HG03159 (cell line): Measurements from ENCODE around the gene FAM114A1.

Experiments used
- ATAC-seq: cut with Tn5 transposase; IDR thresholded peaks from one replicate; pipeline ENCODE4 v1.9.1; 2021; ENCODE audit warnings: mild to moderate bottlenecking, moderate library complexity; ENCODE audit not compliant: unreplicated experiment

Gene FAM114A1

GRCh38 chr4:38867478-38868058 is at the start of gene FAM114A1:
FAM114A1 (plus strand) TSS chr4:38867806; CDS start chr4:38878079, 10,273 bp downstream.
- peak; percentile 72 for ATAC-seq

- no peak for ATAC-seq
Measured at GRCh38 chr4:38818441-38818976, 49.1 kb upstream of the FAM114A1 start.

GRCh38 chr4:38819569-38819968 is 48.0 kb upstream of the FAM114A1 start:
- no peak for ATAC-seq

DNA sequence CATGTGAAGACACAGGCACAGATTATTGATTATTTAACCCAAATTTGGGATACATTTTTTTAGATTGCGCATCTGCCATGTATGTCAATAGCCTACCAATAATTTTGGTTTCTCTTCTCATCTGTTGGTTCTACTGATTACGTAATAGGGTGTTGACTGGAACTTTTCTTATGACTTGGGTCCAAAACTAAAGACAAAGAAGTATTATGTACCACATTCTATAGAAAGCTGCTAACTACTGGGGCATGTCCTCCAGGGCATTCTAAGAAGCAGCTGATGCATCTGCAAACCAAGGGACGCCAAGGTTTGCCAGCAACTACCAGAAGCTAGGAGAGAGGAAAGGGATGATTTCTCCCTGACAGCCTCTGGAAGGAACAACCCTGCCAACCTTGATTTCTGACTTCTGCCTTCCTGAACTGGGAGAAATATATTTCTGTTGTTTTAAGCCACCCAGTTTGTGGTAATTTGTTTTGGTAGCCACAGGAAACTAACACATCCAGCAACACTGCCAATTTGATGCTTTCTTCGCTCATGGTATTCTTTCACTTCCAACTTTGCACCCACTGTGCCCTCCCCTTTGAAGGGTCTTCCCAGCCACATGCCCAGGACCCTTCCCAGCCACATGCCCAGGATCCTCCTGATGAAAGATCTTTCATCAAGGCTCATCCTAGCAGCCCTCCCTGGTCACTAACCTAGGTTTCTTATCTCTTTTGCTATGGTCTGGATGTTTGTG is 47.1 kb upstream of the FAM114A1 start:
- ATAC-seq = peak; percentile 54

DNA sequence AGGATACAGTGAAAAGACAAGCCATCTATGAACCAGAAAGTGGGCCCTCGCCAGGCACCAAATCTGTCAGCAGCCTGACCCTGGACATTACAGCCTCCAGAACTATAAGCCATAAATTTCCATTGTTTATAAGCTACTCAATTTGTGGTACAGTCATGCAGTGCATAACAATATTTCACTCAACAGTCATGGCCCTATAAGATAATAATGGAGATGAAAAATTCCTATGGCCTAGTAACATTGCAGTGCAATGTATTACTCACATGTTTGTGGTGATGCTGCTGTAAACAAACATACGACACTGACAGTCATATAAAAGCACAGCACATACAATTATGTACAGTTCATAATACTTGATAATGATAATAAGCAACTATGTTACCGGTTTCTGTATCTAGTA is 45.9 kb upstream of the FAM114A1 start:
- ATAC-seq = no peak

GRCh38 chr4:38822748-38823303 is 44.8 kb upstream of the FAM114A1 start:
- no peak for ATAC-seq

GRCh38 chr4:38823766-38824165 is 43.8 kb upstream of the FAM114A1 start:
- ATAC-seq = no peak

GRCh38 chr4:38829237-38829636 is 38.4 kb upstream of the FAM114A1 start:
- no peak for ATAC-seq

GRCh38 chr4:38831653-38832052 is 36.0 kb upstream of the FAM114A1 start:
- no peak for ATAC-seq

DNA sequence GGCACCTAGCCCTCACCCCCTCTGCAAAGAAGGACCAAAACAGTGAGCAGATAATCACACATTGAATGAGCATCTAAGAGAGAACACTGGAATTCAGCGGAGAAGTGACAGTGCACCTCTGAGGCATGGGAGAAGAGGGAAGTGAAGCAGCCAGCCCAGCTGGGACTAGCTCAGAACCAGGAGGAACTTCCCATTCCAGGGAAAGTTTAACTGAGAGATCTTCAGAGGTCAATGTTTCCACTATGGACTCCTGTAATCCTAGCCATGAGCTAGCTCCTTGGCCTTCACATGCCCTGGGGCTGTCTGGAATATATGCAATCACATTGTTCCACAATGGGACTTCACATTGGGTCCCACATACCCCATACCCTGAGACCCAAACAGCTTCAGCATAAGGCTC is 35.4 kb upstream of the FAM114A1 start:
- ATAC-seq = no peak

DNA sequence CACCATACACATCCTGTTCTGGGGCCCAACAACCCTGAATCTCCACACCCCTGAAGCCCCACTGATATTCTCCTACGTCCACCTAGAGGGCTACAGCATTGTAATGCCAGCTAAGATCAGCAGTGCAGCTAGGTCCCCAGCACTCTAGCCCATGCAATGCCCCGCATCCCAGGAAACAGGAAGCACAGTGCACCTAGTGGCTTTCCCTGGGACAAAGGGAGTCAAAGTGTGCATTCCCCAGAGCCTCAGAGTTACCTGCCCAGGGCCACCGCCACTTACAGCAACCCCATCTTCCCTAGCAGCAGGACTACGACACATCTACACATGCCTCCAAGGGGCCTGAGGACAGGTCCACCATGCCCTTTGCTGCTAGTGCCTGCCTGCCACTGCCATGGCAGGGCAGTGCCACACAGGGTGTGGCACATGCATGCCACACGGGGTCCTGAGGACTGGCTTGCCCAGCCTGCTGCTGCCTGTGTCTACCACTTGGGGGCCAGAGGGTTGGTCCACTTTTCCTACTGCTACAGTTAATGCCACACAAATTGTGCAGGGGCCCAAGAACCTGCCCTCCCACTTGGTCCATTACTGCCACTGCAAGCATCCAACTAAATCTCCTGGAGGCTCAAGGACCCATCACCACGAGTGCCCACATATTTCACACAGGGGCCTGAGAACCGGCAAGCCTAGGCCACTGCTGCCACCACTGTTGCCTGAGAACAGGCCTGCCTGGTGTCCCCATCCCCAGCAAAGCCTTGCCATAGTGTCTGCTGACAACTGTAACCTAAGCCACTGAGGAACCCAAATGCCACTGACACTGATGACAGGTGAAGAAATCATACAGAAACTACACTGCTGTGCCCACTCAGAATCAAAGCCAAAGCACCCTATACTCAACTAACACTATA is 34.7 kb upstream of the FAM114A1 start:
- ATAC-seq = no peak

DNA sequence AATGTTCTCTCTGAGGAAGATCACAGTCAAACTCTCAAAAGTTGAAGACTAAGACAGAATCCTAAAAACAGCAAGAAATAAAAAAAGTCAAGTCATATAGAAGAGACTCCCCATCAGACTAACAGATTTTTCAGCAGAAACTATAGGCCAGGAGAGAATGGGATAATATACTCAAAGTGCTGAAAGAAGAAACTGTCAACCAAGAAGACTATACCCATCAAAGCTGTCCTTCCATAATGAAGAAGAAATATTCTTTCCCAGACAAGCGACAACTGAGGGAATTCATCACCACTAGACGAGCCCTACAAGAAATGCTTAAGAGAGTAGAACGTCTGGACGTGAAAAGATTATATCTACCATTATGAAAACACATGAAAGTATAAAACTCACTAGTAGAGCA is 33.0 kb upstream of the FAM114A1 start:
- ATAC-seq = no peak

DNA sequence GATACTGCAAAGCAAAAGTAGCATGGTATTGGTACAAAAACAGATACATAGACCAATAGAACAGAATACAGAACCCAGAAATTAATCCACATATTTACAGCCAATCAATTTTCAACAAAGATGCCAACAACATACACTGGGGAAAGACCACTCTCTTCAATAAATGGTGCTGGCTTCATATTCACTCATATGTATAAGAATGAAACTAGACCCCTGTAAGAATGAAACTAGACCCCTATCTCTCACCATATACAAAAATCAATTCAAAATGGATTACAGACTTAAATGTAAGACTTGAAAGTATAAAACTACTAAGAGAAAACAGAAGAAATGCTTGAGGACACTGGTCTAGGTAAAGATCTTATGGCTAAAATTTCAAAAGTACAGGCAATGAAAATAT is 30.3 kb upstream of the FAM114A1 start:
- ATAC-seq = no peak

- no peak for ATAC-seq
Measured at GRCh38 chr4:38837849-38838248, 29.8 kb upstream of the FAM114A1 start.

DNA sequence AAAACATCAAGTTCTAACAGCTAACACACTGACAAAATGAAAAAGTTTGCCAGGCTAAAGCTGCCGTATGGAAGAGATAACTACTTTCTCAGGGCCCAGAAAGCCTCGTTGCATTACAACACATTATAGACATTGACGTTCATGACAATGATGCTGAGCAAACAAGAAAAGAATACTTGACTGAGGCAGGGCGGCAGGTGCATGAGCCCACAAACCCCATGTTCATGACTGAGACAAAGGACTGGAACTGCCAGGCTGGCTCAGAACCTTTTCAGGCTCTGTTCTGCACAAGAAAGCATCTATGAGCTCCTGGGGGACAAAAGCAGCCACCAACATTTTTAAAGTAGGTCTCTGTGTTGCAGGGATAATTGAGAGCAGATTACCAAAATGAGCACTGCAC is 24.6 kb upstream of the FAM114A1 start:
- no peak for ATAC-seq

DNA sequence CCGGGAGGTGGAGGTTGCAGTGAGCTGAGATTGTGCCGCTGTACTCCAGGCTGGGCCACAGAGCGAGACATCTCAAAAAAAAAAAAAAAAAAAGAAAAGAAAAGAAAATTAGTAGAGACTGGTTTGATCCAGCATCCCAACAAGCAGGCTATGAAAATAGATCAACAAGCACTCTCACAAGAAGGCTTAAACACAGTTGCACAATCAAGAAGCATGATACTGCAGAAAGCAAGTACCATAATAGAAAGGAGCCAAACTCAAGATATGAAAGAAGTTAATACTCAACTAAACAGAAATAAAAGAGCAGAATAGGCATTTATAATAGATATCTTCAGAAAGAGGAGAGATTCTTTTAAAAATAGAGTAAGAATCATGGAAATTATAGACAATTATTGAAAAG is 21.6 kb upstream of the FAM114A1 start:
- ATAC-seq = no peak

DNA sequence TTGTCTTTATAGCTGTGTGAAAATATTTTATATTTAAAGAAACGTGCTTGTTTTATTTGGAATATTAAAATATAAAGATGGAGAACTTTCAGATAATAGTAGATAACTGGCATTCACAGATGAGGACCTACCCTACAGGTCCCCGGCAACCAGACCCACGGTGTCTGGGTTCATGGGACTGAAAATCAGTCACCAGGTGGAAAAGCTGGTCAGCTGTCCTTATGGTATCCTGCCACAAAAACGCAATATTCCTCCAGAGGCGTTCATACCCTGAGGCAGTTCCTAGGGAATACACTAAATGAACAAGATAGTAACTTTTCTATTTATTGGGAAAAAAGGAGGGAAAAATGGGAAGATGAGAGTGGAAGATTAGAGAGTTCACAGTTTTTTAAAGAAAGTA is 12.1 kb upstream of the FAM114A1 start:
- ATAC-seq = no peak

DNA sequence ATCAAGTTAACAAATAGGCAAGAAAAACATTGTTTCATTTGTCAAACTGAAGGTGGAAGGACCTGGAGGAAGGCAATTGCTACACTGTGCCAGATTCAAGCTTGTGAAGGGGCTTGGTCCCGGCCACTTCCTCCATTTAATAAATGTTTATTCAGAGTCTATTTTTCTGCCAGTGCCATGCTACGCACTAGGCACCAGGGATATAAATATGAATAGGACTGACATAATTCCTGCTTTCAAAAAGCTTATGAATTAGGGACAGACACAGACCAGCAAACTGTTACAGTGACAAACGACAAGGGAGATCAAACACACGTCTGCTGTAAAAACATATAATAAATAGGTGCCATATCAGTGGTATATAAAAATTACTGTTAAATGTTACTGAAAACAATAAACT is 11.6 kb upstream of the FAM114A1 start:
- no peak for ATAC-seq

GRCh38 chr4:38856524-38857337 is 10.9 kb upstream of the FAM114A1 start, which contains the start of gene TLR6:
TLR6 (minus strand) TSS chr4:38856817; CDS start chr4:38829473, 27,344 bp downstream.
- peak; percentile 41 for ATAC-seq
